ENCODE measurements around the gene NOXA1.
"Not testable (repeated sequence)": the region's sequence is repeated elsewhere in the genome, so short reads cannot be mapped to it uniquely, and the experiment has no call there.

- TF ChIP-seq, protein P1, sequence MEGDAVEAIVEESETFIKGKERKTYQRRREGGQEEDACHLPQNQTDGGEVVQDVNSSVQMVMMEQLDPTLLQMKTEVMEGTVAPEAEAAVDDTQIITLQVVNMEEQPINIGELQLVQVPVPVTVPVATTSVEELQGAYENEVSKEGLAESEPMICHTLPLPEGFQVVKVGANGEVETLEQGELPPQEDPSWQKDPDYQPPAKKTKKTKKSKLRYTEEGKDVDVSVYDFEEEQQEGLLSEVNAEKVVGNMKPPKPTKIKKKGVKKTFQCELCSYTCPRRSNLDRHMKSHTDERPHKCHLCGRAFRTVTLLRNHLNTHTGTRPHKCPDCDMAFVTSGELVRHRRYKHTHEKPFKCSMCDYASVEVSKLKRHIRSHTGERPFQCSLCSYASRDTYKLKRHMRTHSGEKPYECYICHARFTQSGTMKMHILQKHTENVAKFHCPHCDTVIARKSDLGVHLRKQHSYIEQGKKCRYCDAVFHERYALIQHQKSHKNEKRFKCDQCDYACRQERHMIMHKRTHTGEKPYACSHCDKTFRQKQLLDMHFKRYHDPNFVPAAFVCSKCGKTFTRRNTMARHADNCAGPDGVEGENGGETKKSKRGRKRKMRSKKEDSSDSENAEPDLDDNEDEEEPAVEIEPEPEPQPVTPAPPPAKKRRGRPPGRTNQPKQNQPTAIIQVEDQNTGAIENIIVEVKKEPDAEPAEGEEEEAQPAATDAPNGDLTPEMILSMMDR (IDR thresholded peaks at IDR 0.05), result not testable (repeated sequence)
- not testable (repeated sequence) for TF ChIP-seq POLR2A, EP300 (IDR thresholded peaks at IDR 0.05)
Measured at GRCh38 chr9:137466389-137467085, 43.3 kb downstream of the NOXA1 start.
